ENCODE measurements around the gene LDLR.

DNA sequence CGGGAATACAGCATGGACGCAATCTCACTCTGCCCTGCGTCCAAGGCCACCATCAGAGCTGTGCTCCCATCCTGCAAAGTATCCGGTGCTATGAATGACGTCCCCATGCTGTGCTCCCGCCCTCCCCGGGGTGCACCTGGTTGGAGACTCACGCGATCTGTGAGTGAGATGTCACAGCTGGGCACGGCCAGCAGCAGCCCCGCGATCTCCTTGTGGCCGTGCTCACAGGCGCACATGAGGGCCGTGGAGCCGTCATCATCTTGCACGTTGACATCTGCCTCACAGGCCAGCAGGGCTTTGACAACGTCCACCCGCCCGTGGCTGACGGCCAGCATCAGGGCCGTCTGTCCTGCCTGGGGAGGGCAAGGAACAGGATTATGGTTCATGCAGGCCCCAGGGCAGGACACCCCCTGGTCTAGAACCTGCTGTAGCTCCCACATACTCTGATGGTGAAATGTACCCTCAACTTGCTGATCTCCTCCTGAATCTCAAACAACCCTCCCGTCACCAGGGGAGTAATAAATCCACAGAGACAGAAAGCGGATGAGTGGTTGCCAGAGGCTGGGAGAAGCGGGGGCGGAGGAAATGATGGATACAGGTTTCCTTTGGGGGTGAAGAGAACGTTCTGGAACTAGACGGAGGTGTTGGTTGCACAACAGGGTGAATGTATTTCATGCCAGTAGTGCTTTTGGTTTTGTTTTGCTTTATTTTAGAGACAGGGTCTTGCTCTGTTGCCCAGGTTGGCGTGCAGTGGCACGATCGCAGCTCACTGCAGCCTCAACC is 80.8 kb downstream of the LDLR start:
- TF ChIP-seq, protein P1, sequence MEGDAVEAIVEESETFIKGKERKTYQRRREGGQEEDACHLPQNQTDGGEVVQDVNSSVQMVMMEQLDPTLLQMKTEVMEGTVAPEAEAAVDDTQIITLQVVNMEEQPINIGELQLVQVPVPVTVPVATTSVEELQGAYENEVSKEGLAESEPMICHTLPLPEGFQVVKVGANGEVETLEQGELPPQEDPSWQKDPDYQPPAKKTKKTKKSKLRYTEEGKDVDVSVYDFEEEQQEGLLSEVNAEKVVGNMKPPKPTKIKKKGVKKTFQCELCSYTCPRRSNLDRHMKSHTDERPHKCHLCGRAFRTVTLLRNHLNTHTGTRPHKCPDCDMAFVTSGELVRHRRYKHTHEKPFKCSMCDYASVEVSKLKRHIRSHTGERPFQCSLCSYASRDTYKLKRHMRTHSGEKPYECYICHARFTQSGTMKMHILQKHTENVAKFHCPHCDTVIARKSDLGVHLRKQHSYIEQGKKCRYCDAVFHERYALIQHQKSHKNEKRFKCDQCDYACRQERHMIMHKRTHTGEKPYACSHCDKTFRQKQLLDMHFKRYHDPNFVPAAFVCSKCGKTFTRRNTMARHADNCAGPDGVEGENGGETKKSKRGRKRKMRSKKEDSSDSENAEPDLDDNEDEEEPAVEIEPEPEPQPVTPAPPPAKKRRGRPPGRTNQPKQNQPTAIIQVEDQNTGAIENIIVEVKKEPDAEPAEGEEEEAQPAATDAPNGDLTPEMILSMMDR (IDR thresholded peaks at IDR 0.05) = no peak
- no peak for TF ChIP-seq POLR2A (IDR thresholded peaks at IDR 0.05)
